NT2/D1 (cell line): ENCODE results near the gene XYLT2.

Source experiments
- YY1 ChIP-seq: IDR thresholded peaks from 2 replicates; pipeline ENCODE4 v1.6.1; 2011; ENCODE audit not compliant: insufficient read length, insufficient read depth
- ZNF274 ChIP-seq: IDR thresholded peaks from 2 replicates; pipeline ENCODE4 v1.6.1; 2011; ENCODE audit warnings: mild to moderate bottlenecking, low read depth, low read length

DNA sequence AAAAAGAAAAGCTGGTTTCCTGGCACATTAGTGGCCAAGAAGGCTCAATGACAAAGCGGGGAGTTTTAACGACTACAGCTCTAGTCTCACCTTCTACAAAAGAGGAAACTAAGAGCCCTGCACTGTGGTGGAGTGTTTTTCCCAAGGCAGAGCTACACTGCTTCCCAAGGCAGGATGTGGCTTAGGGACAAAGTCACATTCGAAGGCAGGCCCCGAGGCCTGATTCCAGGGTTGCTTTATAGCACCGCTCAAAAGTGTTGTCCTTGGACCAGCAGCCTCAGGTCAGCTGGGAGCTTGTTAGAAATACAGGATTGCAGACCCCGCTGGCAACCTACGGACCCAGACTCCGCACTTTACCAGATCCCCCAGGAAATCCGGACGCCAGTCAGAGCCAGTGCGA lies 47.9 kb upstream of the XYLT2 start:
- TF ChIP-seq ZNF274 (no peak), YY1 (no peak)
